PC-9 (cell line): ENCODE results near the gene SLC30A1. TPM values are rescaled to one million over a fixed set of nuclear protein-coding genes. Genes with fewer than 3 reads are reported as not detected.
A peak's percentile ranks its signal among the peaks of the same experiment; 100 is the strongest.

Experiments
- BruUV-seq: library from RNA; stranded (reverse); fragments of 400-500 nt; replicated peaks from 2 replicates; lab custom pipeline; 2021; lab: Mats Ljungman, UMichigan
- CTCF ChIA-PET: fragments of 300-600 bp; sonication (Branson Sonifier 250); formaldehyde crosslinking; loops from one replicate; lab custom pipeline; 2022; ENCODE audit warnings: antibody characterized with exemption; lab: Charles Lee
- POLR2A ChIA-PET: fragments of 300-600 bp; sonication (Branson Sonifier 250); formaldehyde crosslinking; loops from one replicate; lab custom pipeline; 2022; ENCODE audit warnings: antibody characterized with exemption; ENCODE audit not compliant: unreplicated experiment; lab: Charles Lee
- DNase-seq, 2 experiments: peaks; one replicate each; pipeline versions ENCODE4 v3.0.0 to v3.0.0-alpha.2; 2015 to 2022; ENCODE audit warnings: mixed read lengths in 1 of 2
- H2AFZ ChIP-seq: fragments of 200-600 bp; sonication (generic); 2 replicates; pipeline ENCODE4 v1.8.1; 2017; ENCODE audit warnings: antibody characterized with exemption
- H3F3A ChIP-seq: fragments of 200-600 bp; sonication (generic); 2 replicates; pipeline ENCODE4 v1.8.1; 2017; ENCODE audit warnings: antibody characterized with exemption, mild to moderate bottlenecking, low read depth; ENCODE audit not compliant: insufficient read depth
- H3K27ac ChIP-seq: fragments of 200-600 bp; sonication (generic); 2 replicates; pipeline ENCODE4 v1.6.1; 2016; ENCODE audit warnings: mixed run types
- H3K27me3 ChIP-seq: fragments of 200-600 bp; sonication (generic); 2 replicates; pipeline ENCODE4 v1.6.1; 2016; ENCODE audit warnings: low read depth, mixed run types; ENCODE audit not compliant: insufficient read depth
- H3K36me3 ChIP-seq: fragments of 200-600 bp; sonication (generic); 2 replicates; pipeline ENCODE4 v1.6.1; 2016; ENCODE audit warnings: low read depth, mixed run types
- H3K4me1 ChIP-seq: fragments of 200-600 bp; sonication (generic); replicated peaks from 2 replicates; pipeline ENCODE4 v1.6.1; 2016; ENCODE audit warnings: mixed run types; ENCODE audit not compliant: insufficient read depth
- H3K4me2 ChIP-seq: fragments of 200-600 bp; sonication (generic); 2 replicates; pipeline ENCODE4 v1.6.1; 2017; ENCODE audit warnings: mixed run types
- H3K4me3 ChIP-seq: fragments of 200-600 bp; sonication (generic); 2 replicates; pipeline ENCODE4 v1.6.1; 2016; ENCODE audit warnings: mixed run types
- H3K79me2 ChIP-seq: fragments of 200-600 bp; sonication (generic); 2 replicates; pipeline ENCODE4 v1.6.1; 2017; ENCODE audit warnings: low read depth, mixed run types
- H3K9me2 ChIP-seq: fragments of 200-600 bp; sonication (generic); 2 replicates; pipeline ENCODE4 v1.8.1; 2017; ENCODE audit warnings: mild to moderate bottlenecking; ENCODE audit not compliant: insufficient read depth
- H3K9me3 ChIP-seq: fragments of 200-600 bp; sonication (generic); 2 replicates; pipeline ENCODE4 v1.8.1; 2016; ENCODE audit warnings: low read depth; ENCODE audit not compliant: insufficient read depth
- H4K20me1 ChIP-seq: fragments of 200-600 bp; sonication (generic); 2 replicates; pipeline ENCODE4 v1.8.1; 2017; ENCODE audit not compliant: insufficient read depth
- CTCF ChIP-seq: fragments of 200-600 bp; sonication (generic); conservative IDR thresholded peaks from 2 replicates; pipeline ENCODE4 v1.6.1; 2017; ENCODE audit warnings: mixed run types, antibody characterized with exemption, mild to moderate bottlenecking, moderate library complexity
- EZH2 ChIP-seq: fragments of 200-600 bp; sonication (generic); IDR thresholded peaks from 2 replicates; pipeline ENCODE4 v1.8.0; 2017; ENCODE audit warnings: antibody characterized with exemption, low read depth
- intact Hi-C: fragments of 100-400 bp; cut with micrococcal nuclease; formaldehyde crosslinking; loops from one replicate; pipeline ENCODE4 v1.10.0; 2022; ENCODE audit not compliant: unreplicated experiment
- total RNA-seq: library from RNA; stranded (reverse); gene quantifications from 2 replicates; pipeline ENCODE4 v1.2.3, GENCODE V29; 2021

SLC30A1 gene
- total RNA-seq, 1 experiment from 2014 or later = 27.6 TPM

- intact Hi-C loops = no loop called here
Measured at GRCh38 chr1:211601159-211601558, 22.2 kb upstream of the SLC30A1 start.

GRCh38 chr1:211599250-211599649, 20.3 kb upstream of the SLC30A1 start:
- Histone ChIP-seq H3K4me3 (no peak overlapping the region), H4K20me1 (no peaks in the 10 kb centered on the region), H3K4me1 (peaks cover 36% of the 10 kb centered on the region), H3K9me3 (no peaks in the 10 kb centered on the region), H3K27ac (no peak overlapping the region), H3K36me3 (no peaks in the 10 kb centered on the region), H3K79me2 (peaks cover 21% of the 10 kb centered on the region), H2AFZ (no peak overlapping the region), H3F3A (peaks cover 37% of the 10 kb centered on the region), H3K9me2 (no peaks in the 10 kb centered on the region), H3K27me3 (no peaks in the 10 kb centered on the region), H3K4me2 (no peak overlapping the region)
- intact Hi-C loops = no loop called here
- ChIA-PET CTCF (no interaction called here), POLR2A (no interaction called here)
- BruUV-seq = no TSS peak
- no peak for DNase-seq
- TF ChIP-seq EZH2 = no peak
- no peak for TF ChIP-seq CTCF

More at GRCh38 chr1:211601159-211601558, 22.2 kb upstream of the SLC30A1 start:
- TF ChIP-seq EZH2 (no peak), CTCF (no peak)
- POLR2A ChIA-PET = interaction anchor here (0.7 kb wide), 1 partner anchor 38 kb away, joined by 5 read pairs; no protein-coding TSS in a partner anchor
- peaks cover 42% of the 10 kb centered on the region for H3F3A ChIP-seq
- H3K27ac ChIP-seq = peak overlapping the region; percentile 84
- no peak overlapping the region for H3K4me3 ChIP-seq
- peaks cover 47% of the 10 kb centered on the region for H3K4me1 ChIP-seq
- CTCF ChIA-PET = no interaction called here
- peak overlapping the region; percentile 85 for H3K4me2 ChIP-seq
- no peaks in the 10 kb centered on the region for H3K27me3 ChIP-seq
- H3K36me3 ChIP-seq = 0 out of 2 replicates have a peak, but pooled peaks cover 5% of the 10 kb centered on the region
- H2AFZ ChIP-seq = no peak overlapping the region
- no peaks in the 10 kb centered on the region for H3K9me2 ChIP-seq
- no TSS peak for BruUV-seq
- DNase-seq = no peak
- H4K20me1 ChIP-seq = no peaks in the 10 kb centered on the region
- no peaks in the 10 kb centered on the region for H3K9me3 ChIP-seq
- peaks cover 40% of the 10 kb centered on the region for H3K79me2 ChIP-seq

GRCh38 chr1:211598514-211598913, 19.6 kb upstream of the SLC30A1 start:
- Histone ChIP-seq H3K4me2 (no peak overlapping the region), H3K4me3 (no peak overlapping the region), H3K27me3 (no peaks in the 10 kb centered on the region), H3K4me1 (peaks cover 29% of the 10 kb centered on the region), H3K9me2 (no peaks in the 10 kb centered on the region), H3K27ac (no peak overlapping the region), H3F3A (peaks cover 29% of the 10 kb centered on the region), H4K20me1 (no peaks in the 10 kb centered on the region), H3K9me3 (no peaks in the 10 kb centered on the region), H2AFZ (no peak overlapping the region), H3K79me2 (peaks cover 13% of the 10 kb centered on the region; the same call in 1 of the 2 replicates), H3K36me3 (no peaks in the 10 kb centered on the region)
- ChIA-PET CTCF (no interaction called here), POLR2A (no interaction called here)
- BruUV-seq = no TSS peak
- DNase-seq = no peak
- TF ChIP-seq EZH2 = no peak
- no peak for TF ChIP-seq CTCF
- intact Hi-C loops = no loop called here
